Parathyroid adenoma (tissue), 2 donors: ENCODE results near the gene CENPA.

Source experiments
- H2AFZ ChIP-seq: fragments of 300-600 bp; sonication (generic); one replicate; pipeline ENCODE4 v1.7.0; 2017; ENCODE audit warnings: antibody characterized with exemption, mild to moderate bottlenecking
- H3K27ac ChIP-seq: fragments of 300-600 bp; sonication (generic); one replicate; pipeline ENCODE4 v1.7.0; 2017
- H3K27me3 ChIP-seq: fragments of 300-600 bp; sonication (generic); one replicate; pipeline ENCODE4 v1.7.0; 2017; ENCODE audit warnings: low read length; ENCODE audit not compliant: control insufficient read depth, insufficient read depth
- H3K36me3 ChIP-seq: fragments of 300-600 bp; sonication (generic); one replicate; pipeline ENCODE4 v1.7.0; 2017; ENCODE audit warnings: low read length; ENCODE audit not compliant: control insufficient read depth, insufficient read depth
- H3K4me1 ChIP-seq: fragments of 300-600 bp; sonication (generic); one replicate; pipeline ENCODE4 v1.7.0; 2017; ENCODE audit warnings: control low read depth
- H3K4me2 ChIP-seq: fragments of 300-600 bp; sonication (generic); one replicate; pipeline ENCODE4 v1.7.0; 2017; ENCODE audit warnings: low read length
- H3K4me3 ChIP-seq: fragments of 300-600 bp; sonication (generic); one replicate; pipeline ENCODE4 v1.7.0; 2017; ENCODE audit warnings: low read depth, low read length
- H3K79me2 ChIP-seq: fragments of 300-600 bp; sonication (generic); one replicate; pipeline ENCODE4 v1.7.0; 2017; ENCODE audit warnings: control low read depth
- H3K9ac ChIP-seq: fragments of 300-600 bp; sonication (generic); one replicate; pipeline ENCODE4 v1.7.0; 2017; ENCODE audit warnings: mild to moderate bottlenecking
- H3K9me3 ChIP-seq: fragments of 300-600 bp; sonication (generic); one replicate; pipeline ENCODE4 v1.7.0; 2017; ENCODE audit warnings: low read length; ENCODE audit not compliant: control insufficient read depth
- CTCF ChIP-seq: fragments of 300-600 bp; sonication (generic); IDR thresholded peaks from one replicate; pipeline ENCODE4 v1.7.0; 2017; ENCODE audit warnings: antibody characterized with exemption, mild to moderate bottlenecking
- donor health status: primary hyperparathyroidism.

Gene CENPA

GRCh38 chr2:26776195-26776800 is 9.6 kb upstream of the CENPA start:
- no peak overlapping the region for H3K4me3 ChIP-seq
- no peak overlapping the region for H2AFZ ChIP-seq
- no peak overlapping the region for H3K27ac ChIP-seq
- TF ChIP-seq CTCF = no peak
- H3K9ac ChIP-seq = no peak overlapping the region
- H3K4me1 ChIP-seq = peaks cover 31% of the 10 kb centered on the region
- H3K27me3 ChIP-seq = no peaks in the 10 kb centered on the region
- no peaks in the 10 kb centered on the region for H3K9me3 ChIP-seq
- H3K4me2 ChIP-seq = no peak overlapping the region
- H3K36me3 ChIP-seq = no peaks in the 10 kb centered on the region
- H3K79me2 ChIP-seq = peaks cover 29% of the 10 kb centered on the region

- no peaks in the 10 kb centered on the region for H3K27me3 ChIP-seq
- peaks cover 29% of the 10 kb centered on the region for H3K79me2 ChIP-seq
- no peak overlapping the region for H3K4me3 ChIP-seq
- peaks cover 15% of the 10 kb centered on the region for H3K4me1 ChIP-seq
- H3K36me3 ChIP-seq = no peaks in the 10 kb centered on the region
- no peaks in the 10 kb centered on the region for H3K9me3 ChIP-seq
- H3K27ac ChIP-seq = no peak overlapping the region
- no peak overlapping the region for H3K4me2 ChIP-seq
- TF ChIP-seq CTCF = no peak
- no peak overlapping the region for H3K9ac ChIP-seq
- H2AFZ ChIP-seq = no peak overlapping the region
Measured at GRCh38 chr2:26778098-26778497, 7.8 kb upstream of the CENPA start.

GRCh38 chr2:26778507-26778906 is 7.3 kb upstream of the CENPA start:
- Histone ChIP-seq H3K4me2 (no peak overlapping the region), H3K27ac (no peak overlapping the region), H3K9me3 (no peaks in the 10 kb centered on the region), H3K79me2 (peaks cover 29% of the 10 kb centered on the region), H3K27me3 (no peaks in the 10 kb centered on the region), H3K36me3 (no peaks in the 10 kb centered on the region), H3K9ac (no peak overlapping the region), H2AFZ (no peak overlapping the region), H3K4me3 (no peak overlapping the region), H3K4me1 (peaks cover 11% of the 10 kb centered on the region)
- no peak for TF ChIP-seq CTCF

- no peak overlapping the region for H2AFZ ChIP-seq
- TF ChIP-seq CTCF = no peak
- peaks cover 15% of the 10 kb centered on the region for H3K79me2 ChIP-seq
- no peaks in the 10 kb centered on the region for H3K9me3 ChIP-seq
- no peaks in the 10 kb centered on the region for H3K27me3 ChIP-seq
- no peak overlapping the region for H3K9ac ChIP-seq
- peaks cover 3% of the 10 kb centered on the region for H3K4me1 ChIP-seq
- no peak overlapping the region for H3K4me3 ChIP-seq
- H3K27ac ChIP-seq = no peak overlapping the region
- no peak overlapping the region for H3K4me2 ChIP-seq
- H3K36me3 ChIP-seq = no peaks in the 10 kb centered on the region
Measured at GRCh38 chr2:26780203-26780760, 5.6 kb upstream of the CENPA start.
